Left ventricle myocardium inferior (tissue), 1 donor: ENCODE data around the gene ZMIZ1. TPM values are rescaled to one million over a fixed set of nuclear protein-coding genes. Genes with fewer than 3 reads are reported as not detected.

Source experiments
- DNase-seq: peaks from one replicate; pipeline ENCODE4 v3.0.0-alpha.2; 2020
- H3K27ac ChIP-seq: fragments of 200-600 bp; replicated peaks from 2 replicates; pipeline ENCODE4 v1.8.0; 2021
- H3K27me3 ChIP-seq: fragments of 200-600 bp; 2 replicates; pipeline ENCODE4 v1.8.0; 2021; ENCODE audit warnings: low read depth
- H3K36me3 ChIP-seq: fragments of 200-600 bp; 2 replicates; pipeline ENCODE4 v1.8.0; 2021
- H3K4me1 ChIP-seq: fragments of 200-600 bp; 2 replicates; pipeline ENCODE4 v1.8.0; 2021
- H3K4me3 ChIP-seq: fragments of 200-600 bp; 2 replicates; pipeline ENCODE4 v1.8.0; 2021; ENCODE audit warnings: mild to moderate bottlenecking, moderate library complexity
- H3K9me3 ChIP-seq: fragments of 200-600 bp; replicated peaks from 2 replicates; pipeline ENCODE4 v1.8.0; 2021
- CTCF ChIP-seq: fragments of 200-600 bp; IDR thresholded peaks from 2 replicates; pipeline ENCODE4 v1.8.0; 2021; ENCODE audit warnings: antibody characterized with exemption, mild to moderate bottlenecking, borderline replicate concordance
- intact Hi-C: fragments of 100-400 bp; cut with micrococcal nuclease; formaldehyde crosslinking; loops from one replicate; pipeline ENCODE4 v1.11.0; 2022
- total RNA-seq: library from RNA; stranded (reverse); fragmentation: NEBNext Ultra II Directional; extraction: Animal tissue kit (Norgen Biotek cat#: 25700); gene quantifications from one replicate; pipeline ENCODE4 v1.2.1, GENCODE V29; 2021
- donor health status: DM: no; HTN: yes; CAD: no; lungs with severe emphysema.

The ZMIZ1 gene
- total RNA-seq, 1 donor from 2014 or later: 55.9 TPM

DNA sequence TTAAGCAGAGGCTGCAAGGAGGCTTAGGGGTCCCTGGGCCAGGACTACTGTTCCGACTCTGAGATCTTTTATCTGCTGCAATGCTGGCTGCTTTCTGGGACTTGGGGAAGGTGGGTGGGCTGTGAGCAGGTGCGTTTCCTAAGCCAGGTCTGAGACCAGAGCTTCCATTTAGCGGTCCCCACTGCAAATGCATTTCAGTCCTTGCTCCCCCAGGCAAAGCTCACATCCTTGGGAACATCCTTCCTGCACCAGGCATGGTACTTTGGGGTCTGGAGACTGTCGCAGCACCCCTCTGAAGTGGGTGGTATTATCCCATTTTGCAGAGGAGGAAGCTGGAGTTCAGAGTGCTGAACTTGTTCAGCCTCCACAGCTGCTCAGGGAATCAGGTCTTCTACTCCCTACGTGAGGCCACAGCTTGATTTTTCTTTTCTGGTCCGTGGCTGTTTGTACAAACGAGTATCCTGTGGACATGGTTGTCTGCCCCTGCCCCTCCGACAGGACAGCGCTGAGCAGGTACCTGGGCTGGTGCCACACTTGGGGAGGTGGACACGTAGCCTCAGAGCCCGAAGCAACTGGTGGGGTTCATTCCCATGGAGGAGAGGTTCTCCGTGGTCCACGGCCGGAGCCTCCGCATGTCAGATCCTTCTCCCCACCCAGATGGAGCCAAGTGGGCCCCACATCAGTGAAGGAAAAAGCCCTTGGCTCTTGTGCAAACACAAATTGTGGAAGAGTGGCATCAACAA lies 20.0 kb downstream of the ZMIZ1 start:
- Histone ChIP-seq H3K4me1 (peaks cover 99% of the 10 kb centered on the region), H3K27me3 (no peaks in the 10 kb centered on the region), H3K9me3 (no peaks in the 10 kb centered on the region), H3K36me3 (no peaks in the 10 kb centered on the region), H3K27ac (peak overlapping the region; percentile 99), H3K4me3 (no peak overlapping the region)
- intact Hi-C loops: no loop called here
- no peak for TF ChIP-seq CTCF
- DNase-seq: no peak

DNA sequence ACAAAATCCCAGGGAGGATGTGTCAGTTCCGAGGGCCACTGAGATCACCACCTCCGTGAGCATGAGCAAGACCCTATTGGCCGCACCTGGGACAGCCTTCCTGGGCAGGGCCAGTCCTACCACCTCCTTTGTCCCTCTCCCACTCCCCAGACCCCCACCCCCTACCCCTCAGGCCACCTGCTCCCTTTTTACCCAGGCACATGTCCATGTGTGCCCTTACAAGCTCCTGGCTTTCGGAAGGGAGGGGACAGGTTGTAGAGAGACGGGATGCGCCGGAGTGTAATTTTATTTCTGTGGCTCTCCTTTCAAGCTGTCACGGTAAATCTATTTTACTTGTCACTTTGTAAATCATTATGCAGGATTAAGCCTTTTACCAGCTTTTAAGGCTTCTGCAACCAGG lies 20.9 kb downstream of the ZMIZ1 start:
- Histone ChIP-seq H3K4me1 (peaks cover 99% of the 10 kb centered on the region), H3K9me3 (no peaks in the 10 kb centered on the region), H3K36me3 (no peaks in the 10 kb centered on the region), H3K27me3 (no peaks in the 10 kb centered on the region), H3K27ac (peak overlapping the region; percentile 99), H3K4me3 (no peak overlapping the region)
- intact Hi-C loops: no loop called here
- DNase-seq: no peak
- TF ChIP-seq CTCF: no peak

DNA sequence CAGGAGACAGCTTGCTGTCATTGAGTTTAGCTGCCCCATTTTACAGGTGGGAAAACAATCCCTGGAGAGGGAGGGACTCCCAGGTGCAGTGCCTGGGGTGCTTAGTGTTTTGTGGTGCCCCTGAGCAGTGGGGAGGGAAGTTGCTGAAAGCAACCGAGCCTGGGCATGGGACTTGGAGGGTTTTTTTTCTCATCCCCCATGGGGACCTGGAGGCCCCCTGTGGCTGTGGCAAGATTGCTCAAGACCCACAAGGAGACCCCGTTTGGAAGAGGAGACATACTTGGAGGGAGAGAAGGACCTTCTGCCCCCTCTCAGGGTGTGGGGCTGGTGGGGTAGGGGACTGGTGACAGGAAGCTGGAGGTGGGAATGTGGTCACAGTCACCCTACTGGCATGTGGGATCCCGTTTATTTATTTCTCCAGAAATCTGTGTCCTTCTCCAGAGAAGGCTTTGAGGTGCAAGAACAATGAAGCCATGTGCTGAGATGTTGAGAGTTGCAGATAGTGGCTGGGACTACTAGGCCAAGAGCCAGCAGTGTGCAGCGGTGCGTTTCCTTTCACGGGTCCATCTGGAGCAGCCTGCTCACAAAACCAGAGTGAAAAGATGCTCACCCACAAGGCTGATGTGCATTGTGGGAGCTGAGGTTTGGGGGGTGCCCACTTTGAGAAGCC lies 21.5 kb downstream of the ZMIZ1 start:
- no peaks in the 10 kb centered on the region for H3K9me3 ChIP-seq
- no peak overlapping the region for H3K4me3 ChIP-seq
- no peak for TF ChIP-seq CTCF
- peak overlapping the region; percentile 68 for H3K27ac ChIP-seq
- peaks cover 99% of the 10 kb centered on the region for H3K4me1 ChIP-seq
- intact Hi-C loops: no loop called here
- no peak for DNase-seq
- H3K36me3 ChIP-seq: no peaks in the 10 kb centered on the region
- no peaks in the 10 kb centered on the region for H3K27me3 ChIP-seq

DNA sequence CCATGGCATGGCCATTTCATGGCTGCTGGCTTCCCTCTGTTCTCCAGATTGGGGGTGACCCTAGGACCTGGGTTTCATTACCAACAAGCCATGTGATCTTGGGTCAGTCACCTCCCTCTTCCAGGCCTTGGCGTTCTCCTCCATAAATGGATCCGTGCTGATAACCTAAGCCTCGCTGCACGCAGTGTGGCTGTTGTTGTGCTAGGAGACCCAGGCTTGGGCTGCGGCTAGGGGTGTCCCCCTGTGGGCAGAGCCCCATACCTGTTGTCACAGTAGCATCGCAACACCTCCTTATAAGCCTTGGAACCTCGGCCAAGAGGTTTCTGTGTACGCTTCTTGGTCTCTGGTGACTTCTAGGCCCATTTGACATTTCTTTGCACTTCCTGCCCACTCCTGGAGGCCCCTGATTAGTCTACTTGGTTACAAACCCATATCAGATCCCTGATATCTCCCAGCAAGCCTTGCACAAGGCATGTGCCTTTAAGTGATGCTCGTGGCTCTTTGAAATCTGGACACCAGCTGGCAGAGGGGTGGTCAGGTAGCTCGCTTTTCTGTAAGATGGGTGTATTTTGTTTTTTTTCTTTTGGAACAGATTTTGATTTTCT lies 23.6 kb downstream of the ZMIZ1 start:
- Histone ChIP-seq H3K27ac (peak overlapping the region; percentile 68), H3K27me3 (no peaks in the 10 kb centered on the region), H3K4me3 (no peak overlapping the region), H3K36me3 (no peaks in the 10 kb centered on the region), H3K4me1 (peaks cover 99% of the 10 kb centered on the region), H3K9me3 (no peaks in the 10 kb centered on the region)
- DNase-seq: no peak
- no peak for TF ChIP-seq CTCF
- intact Hi-C loops: no loop called here

GRCh38 chr10:79093658-79094411 lies 25.1 kb downstream of the ZMIZ1 start:
- TF ChIP-seq CTCF: no peak
- peak overlapping the region; percentile 86 for H3K27ac ChIP-seq
- no peaks in the 10 kb centered on the region for H3K9me3 ChIP-seq
- intact Hi-C loops: no loop called here
- H3K36me3 ChIP-seq: no peaks in the 10 kb centered on the region
- H3K4me1 ChIP-seq: peaks cover 99% of the 10 kb centered on the region
- H3K4me3 ChIP-seq: peak overlapping the region; percentile 7
- DNase-seq: no peak
- H3K27me3 ChIP-seq: no peaks in the 10 kb centered on the region
